H1 (cell line): ENCODE measurements around the gene CNOT6L. TPM values are rescaled to one million over a fixed set of nuclear protein-coding genes. Genes with fewer than 3 reads are reported as not detected.

Experiments used
- SIN3A ChIP-seq, 2 experiments: IDR thresholded peaks in 1 of 2; conservative IDR thresholded peaks in 1 of 2; 2 replicates each; pipeline ENCODE4 v1.6.1; 2011 to 2012; ENCODE audit warnings: low read length in 2 of 2, improper control_type of control experiment in 1 of 2, low read depth in 1 of 2, mild to moderate bottlenecking in 1 of 2
- polyA plus RNA-seq, 7 experiments: library from polyadenylated mRNA; depleted of rRNA in 3 of 7; stranded (reverse) in 5 of 7; unstranded in 2 of 7; fragments of >200 nt in 5 of 7; fragments of 200-250 nt in 2 of 7; gene quantifications; 1 replicate in 5 of 7; 2 replicates in 1 of 7; 4 replicates in 1 of 7; pipeline versions ENCODE4 v1.2.1 to v1.2.3, GENCODE V29; 2011 to 2013; ENCODE audit warnings: missing spikeins in 2 of 7, mixed read lengths in 2 of 7
- total RNA-seq: library from RNA; stranded (reverse); fragmentation: NEBNext Ultra II Directional; extraction: Animal tissue kit (Norgen Biotek cat#: 25700); gene quantifications from 2 replicates; pipeline ENCODE4 v1.2.1, GENCODE V29; 2021

The CNOT6L gene
- total and polyA plus RNA-seq, 2 of the 8 experiments (the other 6 are each of a cell fraction or from before 2014, with no cell fraction given), result 2.0 to 22.4 TPM

DNA sequence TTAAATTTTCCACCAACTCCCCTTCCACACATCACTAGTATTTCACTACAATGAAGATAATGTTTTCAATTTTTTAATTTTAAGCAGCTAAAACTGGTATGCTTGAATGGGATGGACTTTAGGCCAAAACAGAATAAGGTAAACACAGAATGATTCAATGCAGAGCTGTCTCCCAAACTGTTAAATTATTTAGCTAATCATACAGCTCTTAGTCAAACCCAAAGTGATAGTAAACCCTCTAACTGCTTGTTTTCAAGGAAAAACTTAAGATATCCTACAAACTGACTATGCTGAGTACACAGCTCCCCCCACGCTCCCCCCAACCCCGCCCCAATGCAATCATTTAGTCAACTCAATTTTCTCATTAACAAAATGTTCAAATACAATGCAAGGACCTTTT lies 30.2 kb downstream of the CNOT6L start (continued):
- TF ChIP-seq SIN3A (conservative IDR thresholded peaks at IDR 0.05 in 1 of 2, IDR thresholded peaks at IDR 0.05 in 1 of 2; ENCODE audit: low read depth in 1 of 2, low read length in 2 of 2), result no peak
